GM21526 (cell line): ENCODE measurements around the gene MBD3.

ENCODE experiments used
- ATAC-seq: cut with Tn5 transposase; IDR thresholded peaks from one replicate; pipeline ENCODE4 v1.9.1; 2021; ENCODE audit warnings: moderate library complexity; ENCODE audit not compliant: unreplicated experiment, low FRiP score

MBD3 gene

DNA sequence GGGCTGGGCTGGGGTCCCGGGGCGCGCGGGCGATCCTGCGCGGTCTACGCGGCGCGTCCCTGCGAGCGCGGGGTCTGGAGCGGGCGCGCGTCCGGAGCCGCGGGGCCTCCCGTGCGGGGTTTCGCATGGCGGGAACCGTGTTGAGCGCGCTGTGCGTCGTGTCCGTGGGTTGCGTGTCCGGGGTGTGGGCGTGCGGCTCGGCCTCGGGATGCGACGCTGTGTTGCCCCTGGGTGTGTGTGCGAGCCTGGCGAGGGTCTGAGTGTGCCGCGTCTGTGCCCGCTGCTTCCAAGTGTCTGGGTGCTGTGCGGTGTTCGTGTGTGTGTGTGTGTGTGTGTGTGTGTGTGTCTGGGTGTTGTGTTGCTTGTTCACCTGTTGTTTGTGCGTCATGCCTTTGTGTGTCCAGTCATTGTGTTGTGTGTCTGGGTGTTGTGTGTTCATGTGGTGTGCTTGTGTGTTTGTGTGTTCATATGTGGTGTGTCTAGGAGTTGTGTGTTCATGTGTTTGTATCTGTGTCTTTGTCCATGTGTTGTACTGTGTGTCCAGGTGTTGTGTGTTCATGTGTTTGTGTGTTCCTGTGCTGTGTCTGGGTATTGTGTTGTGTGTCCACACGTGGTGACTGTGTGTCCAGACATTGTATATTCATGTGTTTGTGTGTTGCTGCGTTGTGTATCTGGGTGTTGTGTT lies 68.2 kb downstream of the MBD3 start:
- no peak for ATAC-seq
